ENCODE data around the gene SMG7.

- TF ChIP-seq CTCF (IDR thresholded peaks at IDR 0.05; ENCODE audit: extremely low read depth in 1 of 2, insufficient read depth in 1 of 2, low read depth in 1 of 2, low read length in 2 of 2) (no peak), POLR2A (IDR thresholded peaks at IDR 0.05; ENCODE audit: low read depth, low read length) (no peak), EZH2 (IDR thresholded peaks at IDR 0.05; ENCODE audit: borderline replicate concordance, low read depth, low read length, severe bottlenecking) (no peak), MAX (IDR thresholded peaks at IDR 0.05; ENCODE audit: insufficient read depth, insufficient read length) (no peak), POLR2AphosphoS5 (IDR thresholded peaks at IDR 0.05; ENCODE audit: insufficient read depth, low read depth, low read length) (no peak)
Observed at GRCh38 chr1:183424691-183425090, 47.6 kb upstream of the SMG7 start.
